GM12878 (cell line): ENCODE data around the gene DOCK7. TPM values are rescaled to one million over a fixed set of nuclear protein-coding genes. Genes with fewer than 3 reads are reported as not detected.

Experiments
- ATF7 ChIP-seq: fragments of 450-650 bp; IDR thresholded peaks from 2 replicates; pipeline ENCODE4 v1.6.1; 2016; ENCODE audit warnings: low read depth, mild to moderate bottlenecking
- BRCA1 ChIP-seq: IDR thresholded peaks from 2 replicates; pipeline ENCODE4 v1.6.1; 2011; ENCODE audit warnings: low read depth, low read length, improper control_type of control experiment
- CBFB ChIP-seq: IDR thresholded peaks from 2 replicates; pipeline ENCODE4 v1.6.1; 2016; ENCODE audit warnings: antibody characterized with exemption, low read depth
- EGR1 ChIP-seq, 2 experiments: IDR thresholded peaks; 1 replicate in 1 of 2; 2 replicates in 1 of 2; pipeline ENCODE4 v1.6.1; 2011 to 2012; ENCODE audit warnings: low read depth in 2 of 2, low read length in 2 of 2, borderline replicate concordance in 1 of 2, mild to moderate bottlenecking in 1 of 2, moderate library complexity in 1 of 2
- GABPA ChIP-seq: IDR thresholded peaks from 2 replicates; pipeline ENCODE4 v1.6.1; 2014; ENCODE audit warnings: antibody characterized with exemption, low read depth, mild to moderate bottlenecking, inconsistent platforms
- HDGF ChIP-seq: fragments of 450-650 bp; IDR thresholded peaks from 2 replicates; pipeline ENCODE4 v1.6.1; 2016; ENCODE audit warnings: antibody characterized with exemption
- IKZF1 ChIP-seq: fragments of 450-650 bp; conservative IDR thresholded peaks from 2 replicates; pipeline ENCODE4 v1.6.1; 2017; ENCODE audit warnings: antibody characterized with exemption, mild to moderate bottlenecking
- MXI1 ChIP-seq: fragments of 150-350 bp; IDR thresholded peaks from 2 replicates; pipeline ENCODE4 v1.6.1; 2011; ENCODE audit warnings: low read depth, mild to moderate bottlenecking, inconsistent platforms, low read length, improper control_type of control experiment
- MYC ChIP-seq: IDR thresholded peaks from 2 replicates; pipeline ENCODE4 v1.6.1; 2011; ENCODE audit warnings: mild to moderate bottlenecking, low read length, moderate library complexity, inconsistent platforms; ENCODE audit not compliant: insufficient read depth, insufficient replicate concordance, insufficient read length, severe bottlenecking
- POLR2A ChIP-seq: IDR thresholded peaks from 2 replicates; pipeline ENCODE4 v1.6.1; 2011; ENCODE audit warnings: low read depth, mild to moderate bottlenecking, low read length
- RUNX3 ChIP-seq: IDR thresholded peaks from 2 replicates; pipeline ENCODE4 v1.6.1; 2012; ENCODE audit warnings: low read length, inconsistent platforms
- SIN3A ChIP-seq: IDR thresholded peaks from 2 replicates; pipeline ENCODE4 v1.6.1; 2012; ENCODE audit warnings: low read depth, low read length, improper control_type of control experiment
- SUZ12 ChIP-seq: fragments of 200-600 bp; sonication (generic); IDR thresholded peaks from one replicate; pipeline ENCODE4 v1.6.1; 2018; ENCODE audit warnings: antibody characterized with exemption, mild to moderate bottlenecking; ENCODE audit not compliant: unreplicated experiment
- ZNF24 ChIP-seq: fragments of 450-650 bp; IDR thresholded peaks from 2 replicates; pipeline ENCODE4 v1.6.1; 2017; ENCODE audit warnings: antibody characterized with exemption, mild to moderate bottlenecking
- polyA plus RNA-seq, 11 experiments: library from polyadenylated mRNA; depleted of rRNA in 4 of 11; unstranded in 6 of 11; stranded (reverse) in 5 of 11; fragments of >200 nt; fragmentation: Nextera tagmentation in 4 of 11; fragmentation: Illumina TruSeq in 1 of 11; extraction: Ambion mirVana in 4 of 11; extraction: Trizol in 1 of 11; gene quantifications; 1 replicate in 1 of 11; 2 replicates in 10 of 11; pipeline versions ENCODE4 v1.2.1 to v1.2.3, GENCODE V29; 2011 to 2016; ENCODE audit warnings: inconsistent platforms in 2 of 11, missing spikeins in 2 of 11, low read depth in 1 of 11
- total RNA-seq, 4 experiments: library from RNA; depleted of rRNA in 3 of 4; stranded (reverse); fragments of >200 nt in 3 of 4; fragmentation: Illumina TruSeq in 1 of 4; extraction: Trizol in 1 of 4; gene quantifications; 2 replicates each; pipeline versions ENCODE4 v1.2.1 to v1.2.3, GENCODE V29; 2013 to 2021
- TF ChIP-seq, protein P1 (sequence below), 3 experiments: IDR thresholded peaks in 2 of 3; conservative IDR thresholded peaks in 1 of 3; 2 replicates each; pipeline ENCODE4 v1.5.1; 2011; ENCODE audit warnings: low read depth in 3 of 3, low read length in 3 of 3, mild to moderate bottlenecking in 3 of 3, control low read depth in 2 of 3, moderate library complexity in 2 of 3, inconsistent platforms in 1 of 3, mixed read lengths in 1 of 3; ENCODE audit not compliant: control insufficient read depth in 2 of 3, insufficient read depth in 1 of 3; ENCODE audit errors: extremely low read depth in 1 of 3
- TF ChIP-seq, protein P2 (sequence below): fragments of 450-650 bp; conservative IDR thresholded peaks from 2 replicates; pipeline ENCODE4 v1.6.1; 2017; ENCODE audit warnings: mild to moderate bottlenecking, moderate library complexity

DOCK7 gene
- total and polyA plus RNA-seq, 10 of the 15 experiments (the other 5 are each of a cell fraction or from before 2014, with no cell fraction given), result 4.8 to 34.6 (median 26.9) TPM

DNA sequence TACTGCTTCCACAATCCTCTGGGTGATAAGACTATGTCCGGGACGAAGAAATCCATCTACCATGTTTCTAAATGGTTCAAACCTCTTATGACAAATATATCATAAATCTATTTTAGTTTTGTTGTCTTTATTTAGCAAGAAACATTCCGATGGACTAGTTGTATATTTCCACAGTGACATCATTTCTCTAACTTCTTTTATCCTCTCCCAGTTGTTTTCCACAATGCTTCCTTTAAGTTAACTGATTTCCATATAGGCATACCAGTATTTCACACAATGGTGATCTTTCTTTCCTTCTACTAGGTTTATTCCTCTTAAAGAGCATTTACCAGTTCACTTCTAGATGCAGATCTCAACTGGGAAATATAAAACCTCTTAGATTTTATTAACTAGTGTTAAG, 206.5 kb downstream of the DOCK7 start (continued):
- TF ChIP-seq, protein P1, sequence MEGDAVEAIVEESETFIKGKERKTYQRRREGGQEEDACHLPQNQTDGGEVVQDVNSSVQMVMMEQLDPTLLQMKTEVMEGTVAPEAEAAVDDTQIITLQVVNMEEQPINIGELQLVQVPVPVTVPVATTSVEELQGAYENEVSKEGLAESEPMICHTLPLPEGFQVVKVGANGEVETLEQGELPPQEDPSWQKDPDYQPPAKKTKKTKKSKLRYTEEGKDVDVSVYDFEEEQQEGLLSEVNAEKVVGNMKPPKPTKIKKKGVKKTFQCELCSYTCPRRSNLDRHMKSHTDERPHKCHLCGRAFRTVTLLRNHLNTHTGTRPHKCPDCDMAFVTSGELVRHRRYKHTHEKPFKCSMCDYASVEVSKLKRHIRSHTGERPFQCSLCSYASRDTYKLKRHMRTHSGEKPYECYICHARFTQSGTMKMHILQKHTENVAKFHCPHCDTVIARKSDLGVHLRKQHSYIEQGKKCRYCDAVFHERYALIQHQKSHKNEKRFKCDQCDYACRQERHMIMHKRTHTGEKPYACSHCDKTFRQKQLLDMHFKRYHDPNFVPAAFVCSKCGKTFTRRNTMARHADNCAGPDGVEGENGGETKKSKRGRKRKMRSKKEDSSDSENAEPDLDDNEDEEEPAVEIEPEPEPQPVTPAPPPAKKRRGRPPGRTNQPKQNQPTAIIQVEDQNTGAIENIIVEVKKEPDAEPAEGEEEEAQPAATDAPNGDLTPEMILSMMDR (IDR thresholded peaks at IDR 0.05 in 2 of 3, conservative IDR thresholded peaks at IDR 0.05 in 1 of 3; ENCODE audit: control insufficient read depth in 2 of 3, extremely low read depth in 1 of 3, insufficient read depth in 1 of 3, low read depth in 3 of 3, low read length in 3 of 3), result no peak
- TF ChIP-seq IKZF1 (no peak), SUZ12 (no peak), BRCA1 (no peak), ATF7 (no peak), MXI1 (no peak), POLR2A (no peak), GABPA (no peak), SIN3A (no peak), ZNF24 (no peak), HDGF (no peak), CBFB (no peak), EGR1 (IDR thresholded peaks at IDR 0.05; ENCODE audit: borderline replicate concordance in 1 of 2, low read depth in 2 of 2, low read length in 2 of 2) (no peak), MYC (no peak), RUNX3 (no peak)
- TF ChIP-seq, protein P2, sequence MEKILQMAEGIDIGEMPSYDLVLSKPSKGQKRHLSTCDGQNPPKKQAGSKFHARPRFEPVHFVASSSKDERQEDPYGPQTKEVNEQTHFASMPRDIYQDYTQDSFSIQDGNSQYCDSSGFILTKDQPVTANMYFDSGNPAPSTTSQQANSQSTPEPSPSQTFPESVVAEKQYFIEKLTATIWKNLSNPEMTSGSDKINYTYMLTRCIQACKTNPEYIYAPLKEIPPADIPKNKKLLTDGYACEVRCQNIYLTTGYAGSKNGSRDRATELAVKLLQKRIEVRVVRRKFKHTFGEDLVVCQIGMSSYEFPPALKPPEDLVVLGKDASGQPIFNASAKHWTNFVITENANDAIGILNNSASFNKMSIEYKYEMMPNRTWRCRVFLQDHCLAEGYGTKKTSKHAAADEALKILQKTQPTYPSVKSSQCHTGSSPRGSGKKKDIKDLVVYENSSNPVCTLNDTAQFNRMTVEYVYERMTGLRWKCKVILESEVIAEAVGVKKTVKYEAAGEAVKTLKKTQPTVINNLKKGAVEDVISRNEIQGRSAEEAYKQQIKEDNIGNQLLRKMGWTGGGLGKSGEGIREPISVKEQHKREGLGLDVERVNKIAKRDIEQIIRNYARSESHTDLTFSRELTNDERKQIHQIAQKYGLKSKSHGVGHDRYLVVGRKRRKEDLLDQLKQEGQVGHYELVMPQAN, result no peak
- TF ChIP-seq, all 136 proteins: peak for 0
